Stimulated activated CD8-positive, alpha-beta memory T cell treated with anti-CD3 and anti-CD28 coated beads, Interleukin-4, amount 100 ng/mL, for 1 hour (primary cell): ENCODE results near the gene TEP1.
"Not testable (repeated sequence)": the region's sequence is repeated elsewhere in the genome, so short reads cannot be mapped to it uniquely, and the experiment has no call there.

Source experiments
- DNase-seq, 2 donors: peaks; one replicate each; pipeline ENCODE4 v3.0.0-alpha.2; 2020; ENCODE audit warnings: low read depth in 2 of 2, low spot score in 1 of 2

TEP1 gene

GRCh38 chr14:20412876-20413743 lies at the start of gene TEP1:
Gene TEP1 (minus strand): TSS chr14:20413501. CDS start chr14:20408439, 5,062 bp downstream.
- DNase-seq: peak; percentile 37 to 62

- peak; percentile 96 to 97 for DNase-seq
Observed at GRCh38 chr14:20461225-20462141, 48.2 kb upstream of the TEP1 start, which contains the start of gene PIP4P1. Gene PIP4P1 (minus strand): TSS chr14:20461434. CDS start chr14:20461325, 109 bp downstream.

- peak in 1 of 2 donors; percentile 22 for DNase-seq
Observed at GRCh38 chr14:20460458-20461224, 47.3 kb upstream of the TEP1 start.

- no peak for DNase-seq
Observed at GRCh38 chr14:20458031-20458789, 44.9 kb upstream of the TEP1 start.

- no peak for DNase-seq
Observed at GRCh38 chr14:20456971-20457370, 43.7 kb upstream of the TEP1 start.

- no peak for DNase-seq
Observed at GRCh38 chr14:20455355-20456300, 42.3 kb upstream of the TEP1 start.

- DNase-seq: peak; percentile 89 to 96
Observed at GRCh38 chr14:20454516-20455354, 41.4 kb upstream of the TEP1 start, which contains the start of the genes APEX1 and OSGEP. Gene APEX1 (plus strand): TSS chr14:20455226. CDS start chr14:20455646, 420 bp downstream. Gene OSGEP (minus strand): TSS chr14:20454812. CDS start chr14:20454683, 129 bp downstream.

GRCh38 chr14:20452831-20453230 lies 39.5 kb upstream of the TEP1 start:
- DNase-seq: not testable (repeated sequence)

- no peak for DNase-seq
Observed at GRCh38 chr14:20446889-20447288, 33.6 kb upstream of the TEP1 start.

GRCh38 chr14:20443650-20444049 lies 30.3 kb upstream of the TEP1 start:
- not testable (repeated sequence) for DNase-seq

- no peak for DNase-seq
Observed at GRCh38 chr14:20441461-20441860, 28.2 kb upstream of the TEP1 start.

GRCh38 chr14:20440882-20441281 lies 27.6 kb upstream of the TEP1 start:
- DNase-seq: peak in 1 of 2 donors; percentile 2

GRCh38 chr14:20440465-20440864 lies 27.2 kb upstream of the TEP1 start:
- no peak for DNase-seq

- no peak for DNase-seq
Observed at GRCh38 chr14:20438664-20439063, 25.4 kb upstream of the TEP1 start.

GRCh38 chr14:20436363-20436755 lies 23.1 kb upstream of the TEP1 start:
- no peak for DNase-seq

GRCh38 chr14:20435582-20436362 lies 22.5 kb upstream of the TEP1 start, which contains the start of gene KLHL33:
Gene KLHL33 (minus strand): TSS chr14:20436166. CDS start chr14:20435811, 355 bp downstream.
- no peak for DNase-seq
